ENCODE results near the gene DGKI.

Gene DGKI

DNA sequence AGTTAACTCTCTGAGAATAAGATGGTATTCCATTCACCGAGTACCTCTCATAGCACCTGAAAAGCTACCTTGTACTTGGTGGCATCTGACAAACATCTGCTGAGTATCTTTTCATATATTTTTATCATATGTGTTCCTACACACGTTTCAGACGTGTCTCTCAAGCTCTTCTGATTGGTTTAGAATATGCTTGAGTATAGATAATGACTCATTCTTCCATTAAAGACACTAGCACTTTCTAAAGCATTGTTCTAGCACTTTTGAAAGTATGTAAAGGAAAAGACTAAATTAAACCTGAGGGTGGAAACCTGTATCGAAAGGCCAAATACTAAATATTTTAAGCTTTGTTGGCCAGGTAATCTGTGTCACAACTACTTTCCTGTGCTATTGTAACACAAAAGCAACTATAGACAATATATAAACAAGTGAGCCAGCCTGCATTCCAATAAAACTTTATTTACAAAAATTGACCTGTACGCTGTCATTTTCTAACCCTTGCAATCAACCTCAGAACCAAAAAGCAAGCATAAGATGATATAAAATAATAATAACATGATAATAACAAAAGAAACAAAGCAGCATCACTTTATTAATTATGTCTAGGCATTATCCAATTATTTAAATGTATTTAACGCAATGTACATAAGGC, 95.3 kb downstream of the DGKI start:
- no peak overlapping the region for H4K91ac ChIP-seq (ENCODE audit: low read depth, low read length, poor library complexity)
- H3K9ac ChIP-seq (ENCODE audit: low read depth, low read length, poor library complexity), result no peak overlapping the region
- H3K14ac ChIP-seq (ENCODE audit: low read length), result no peak overlapping the region
- H3K79me1 ChIP-seq (ENCODE audit: low read depth, low read length), result no peaks in the 10 kb centered on the region
- no peak overlapping the region for H2AK5ac ChIP-seq (ENCODE audit: low read depth, low read length)
- no peak overlapping the region for H2BK12ac ChIP-seq (ENCODE audit: low read length)
- H3K9me3 ChIP-seq (replicated peaks in 1 of 2; ENCODE audit: control insufficient read depth in 2 of 2, insufficient read depth in 1 of 2, low read depth in 1 of 2, low read length in 2 of 2), result no peaks in the 10 kb centered on the region
- H3K36me3 ChIP-seq (replicated peaks in 1 of 2; ENCODE audit: control insufficient read depth in 2 of 2, insufficient read depth in 2 of 2, low read length in 2 of 2), result no peaks in the 10 kb centered on the region
- no peak overlapping the region for H3K4ac ChIP-seq (ENCODE audit: low read length)
- no peak overlapping the region for H3K27ac ChIP-seq (replicated peaks; ENCODE audit: low read length)
- DNase-seq (ENCODE audit: low spot score), result no peak
- H3K27me3 ChIP-seq (ENCODE audit: control insufficient read depth in 3 of 3, insufficient read depth in 3 of 3, low read depth in 1 of 3, low read length in 3 of 3), result no peaks in the 10 kb centered on the region
- no peak overlapping the region for H3K18ac ChIP-seq (ENCODE audit: low read length)
- H3K23ac ChIP-seq (ENCODE audit: low read depth, low read length, poor library complexity), result no peak overlapping the region
- H2BK15ac ChIP-seq (ENCODE audit: low read length), result no peak overlapping the region
- H2BK120ac ChIP-seq (ENCODE audit: low read depth, low read length), result no peak overlapping the region
- no peak overlapping the region for H2AFZ ChIP-seq (ENCODE audit: low read length)
- H4K8ac ChIP-seq (ENCODE audit: low read depth, low read length), result no peak overlapping the region
- no peak overlapping the region for H3K4me3 ChIP-seq (ENCODE audit: low read length in 2 of 2)
- WGBS, 2 donors (ENCODE audit: extremely low coverage in 2 of 2, insufficient read length in 2 of 2, insufficient replicate concordance in 1 of 2), result no CpG with 5 or more reads among the region's 6 CpGs
- H3K4me2 ChIP-seq (ENCODE audit: insufficient read depth, low read length, poor library complexity, severe bottlenecking), result no peak overlapping the region
- no peak overlapping the region for H2BK5ac ChIP-seq (ENCODE audit: low read length)
- peaks cover 17 to 20% of the 10 kb centered on the region in 2 donors for H3K4me1 ChIP-seq (ENCODE audit: control insufficient read depth in 2 of 2, insufficient read depth in 1 of 2, low read depth in 1 of 2, low read length in 2 of 2)

DNA sequence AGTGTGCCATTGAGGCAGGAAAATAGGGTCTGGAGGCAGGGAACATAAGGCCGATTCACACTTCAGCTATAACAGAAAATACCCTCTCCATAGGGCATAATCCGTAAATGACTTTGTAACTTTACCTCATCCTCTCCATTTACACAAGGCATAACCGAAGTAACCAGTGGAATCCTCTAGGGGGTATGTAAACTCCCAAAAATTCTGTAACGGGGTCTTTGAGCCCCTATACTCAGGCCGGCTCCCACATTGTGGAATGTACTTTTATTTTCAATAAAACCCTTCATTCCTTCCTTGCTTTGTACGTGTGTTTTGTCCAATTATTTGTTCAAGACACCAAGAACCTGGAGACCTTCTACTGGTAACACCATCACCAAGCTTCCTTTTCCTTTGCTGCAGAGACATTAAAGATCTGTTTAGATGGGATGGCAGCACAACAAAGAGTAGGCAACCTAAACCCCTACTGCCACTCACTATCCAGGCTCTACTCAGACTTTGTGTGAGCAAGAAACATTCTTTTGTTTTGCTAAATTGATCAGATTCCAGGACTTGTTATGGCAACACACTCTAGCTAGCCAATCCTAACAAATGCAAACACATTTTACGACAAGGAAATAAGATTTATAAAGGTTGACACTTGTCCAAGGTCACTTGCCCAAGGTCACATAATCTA, 99.3 kb downstream of the DGKI start:
- Histone ChIP-seq H2BK12ac (ENCODE audit: low read length) (no peak overlapping the region), H2BK120ac (ENCODE audit: low read depth, low read length) (no peak overlapping the region), H4K8ac (ENCODE audit: low read depth, low read length) (no peak overlapping the region), H4K91ac (ENCODE audit: low read depth, low read length, poor library complexity) (no peak overlapping the region), H2BK15ac (ENCODE audit: low read length) (no peak overlapping the region), H3K14ac (ENCODE audit: low read length) (no peak overlapping the region), H3K23ac (ENCODE audit: low read depth, low read length, poor library complexity) (no peak overlapping the region), H3K4ac (ENCODE audit: low read length) (no peak overlapping the region), H2AFZ (ENCODE audit: low read length) (no peak overlapping the region), H3K27ac (replicated peaks; ENCODE audit: low read length) (no peak overlapping the region), H3K36me3 (replicated peaks in 1 of 2; ENCODE audit: control insufficient read depth in 2 of 2, insufficient read depth in 2 of 2, low read length in 2 of 2) (no peaks in the 10 kb centered on the region), H3K4me3 (ENCODE audit: low read length in 2 of 2) (no peak overlapping the region), H3K4me2 (ENCODE audit: insufficient read depth, low read length, poor library complexity, severe bottlenecking) (no peak overlapping the region), H3K79me1 (ENCODE audit: low read depth, low read length) (no peaks in the 10 kb centered on the region), H3K9me3 (replicated peaks in 1 of 2; ENCODE audit: control insufficient read depth in 2 of 2, insufficient read depth in 1 of 2, low read depth in 1 of 2, low read length in 2 of 2) (peaks cover 0 to 3% of the 10 kb centered on the region in 2 donors), H3K27me3 (ENCODE audit: control insufficient read depth in 3 of 3, insufficient read depth in 3 of 3, low read depth in 1 of 3, low read length in 3 of 3) (no peaks in the 10 kb centered on the region), H2AK5ac (ENCODE audit: low read depth, low read length) (no peak overlapping the region), H3K9ac (ENCODE audit: low read depth, low read length, poor library complexity) (no peak overlapping the region), H3K18ac (ENCODE audit: low read length) (no peak overlapping the region), H3K4me1 (ENCODE audit: control insufficient read depth in 2 of 2, insufficient read depth in 1 of 2, low read depth in 1 of 2, low read length in 2 of 2) (peaks cover 0 to 2% of the 10 kb centered on the region in 2 donors), H2BK5ac (ENCODE audit: low read length) (no peak overlapping the region)
- WGBS, 2 donors (ENCODE audit: extremely low coverage in 2 of 2, insufficient read length in 2 of 2, insufficient replicate concordance in 1 of 2), result no CpG with 5 or more reads among the region's 7 CpGs
- DNase-seq (ENCODE audit: low spot score), result no peak

GRCh38 chr7:137743021-137743420, 103.8 kb downstream of the DGKI start:
- Histone ChIP-seq H2AFZ (ENCODE audit: low read length) (no peak overlapping the region), H3K4me2 (ENCODE audit: insufficient read depth, low read length, poor library complexity, severe bottlenecking) (no peak overlapping the region), H3K36me3 (replicated peaks in 1 of 2; ENCODE audit: control insufficient read depth in 2 of 2, insufficient read depth in 2 of 2, low read length in 2 of 2) (no peaks in the 10 kb centered on the region), H3K9ac (ENCODE audit: low read depth, low read length, poor library complexity) (no peak overlapping the region), H2BK120ac (ENCODE audit: low read depth, low read length) (no peak overlapping the region), H3K23ac (ENCODE audit: low read depth, low read length, poor library complexity) (no peak overlapping the region), H3K4me1 (ENCODE audit: control insufficient read depth in 2 of 2, insufficient read depth in 1 of 2, low read depth in 1 of 2, low read length in 2 of 2) (peaks cover 0 to 3% of the 10 kb centered on the region in 2 donors), H3K27ac (replicated peaks; ENCODE audit: low read length) (no peak overlapping the region), H2BK12ac (ENCODE audit: low read length) (no peak overlapping the region), H3K14ac (ENCODE audit: low read length) (no peak overlapping the region), H2BK15ac (ENCODE audit: low read length) (no peak overlapping the region), H3K4me3 (ENCODE audit: low read length in 2 of 2) (no peak overlapping the region), H2BK5ac (ENCODE audit: low read length) (no peak overlapping the region), H3K27me3 (ENCODE audit: control insufficient read depth in 3 of 3, insufficient read depth in 3 of 3, low read depth in 1 of 3, low read length in 3 of 3) (no peaks in the 10 kb centered on the region), H3K9me3 (replicated peaks in 1 of 2; ENCODE audit: control insufficient read depth in 2 of 2, insufficient read depth in 1 of 2, low read depth in 1 of 2, low read length in 2 of 2) (peaks cover 0 to 3% of the 10 kb centered on the region in 2 donors), H3K79me1 (ENCODE audit: low read depth, low read length) (no peaks in the 10 kb centered on the region), H4K8ac (ENCODE audit: low read depth, low read length) (no peak overlapping the region), H3K18ac (ENCODE audit: low read length) (no peak overlapping the region), H3K4ac (ENCODE audit: low read length) (no peak overlapping the region), H4K91ac (ENCODE audit: low read depth, low read length, poor library complexity) (no peak overlapping the region), H2AK5ac (ENCODE audit: low read depth, low read length) (no peak overlapping the region)
- no peak for DNase-seq (ENCODE audit: low spot score)
- no CpG with 5 or more reads among the region's 2 CpGs for WGBS, 2 donors (ENCODE audit: extremely low coverage in 2 of 2, insufficient read length in 2 of 2, insufficient replicate concordance in 1 of 2)

DNA sequence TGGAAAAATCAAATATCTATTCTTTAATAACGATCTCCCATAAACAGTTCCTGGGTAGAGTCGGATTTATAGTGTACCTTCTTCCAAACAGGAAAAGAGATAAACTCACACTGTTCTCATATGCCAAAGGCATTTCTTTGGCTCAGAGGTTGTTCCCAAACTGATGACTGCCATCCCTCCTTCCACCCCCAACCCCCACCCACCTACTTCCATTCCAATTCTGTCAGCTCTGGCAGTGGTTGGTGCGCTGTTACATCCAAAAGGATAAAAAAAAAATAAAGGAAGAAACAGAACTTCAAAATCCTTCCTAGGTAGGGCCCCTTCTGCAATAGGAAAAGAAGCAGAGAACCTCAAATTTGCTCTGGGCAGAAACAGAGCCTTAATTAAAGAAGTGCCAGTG, 104.7 kb downstream of the DGKI start:
- no peak overlapping the region for H2AFZ ChIP-seq (ENCODE audit: low read length)
- DNase-seq (ENCODE audit: low spot score), result no peak
- no peak overlapping the region for H3K27ac ChIP-seq (replicated peaks; ENCODE audit: low read length)
- no peak overlapping the region for H3K4me2 ChIP-seq (ENCODE audit: insufficient read depth, low read length, poor library complexity, severe bottlenecking)
- no peaks in the 10 kb centered on the region for H3K27me3 ChIP-seq (ENCODE audit: control insufficient read depth in 3 of 3, insufficient read depth in 3 of 3, low read depth in 1 of 3, low read length in 3 of 3)
- H2BK120ac ChIP-seq (ENCODE audit: low read depth, low read length), result no peak overlapping the region
- no peak overlapping the region for H3K4me3 ChIP-seq (ENCODE audit: low read length in 2 of 2)
- H2BK12ac ChIP-seq (ENCODE audit: low read length), result no peak overlapping the region
- no peak overlapping the region for H2BK15ac ChIP-seq (ENCODE audit: low read length)
- no peaks in the 10 kb centered on the region for H3K79me1 ChIP-seq (ENCODE audit: low read depth, low read length)
- H4K8ac ChIP-seq (ENCODE audit: low read depth, low read length), result no peak overlapping the region
- peaks cover 0 to 2% of the 10 kb centered on the region in 2 donors for H3K4me1 ChIP-seq (ENCODE audit: control insufficient read depth in 2 of 2, insufficient read depth in 1 of 2, low read depth in 1 of 2, low read length in 2 of 2)
- no peak overlapping the region for H3K18ac ChIP-seq (ENCODE audit: low read length)
- no peaks in the 10 kb centered on the region for H3K36me3 ChIP-seq (replicated peaks in 1 of 2; ENCODE audit: control insufficient read depth in 2 of 2, insufficient read depth in 2 of 2, low read length in 2 of 2)
- H2BK5ac ChIP-seq (ENCODE audit: low read length), result no peak overlapping the region
- H3K9me3 ChIP-seq (replicated peaks in 1 of 2; ENCODE audit: control insufficient read depth in 2 of 2, insufficient read depth in 1 of 2, low read depth in 1 of 2, low read length in 2 of 2), result peaks cover 0 to 3% of the 10 kb centered on the region in 2 donors
- H3K9ac ChIP-seq (ENCODE audit: low read depth, low read length, poor library complexity), result no peak overlapping the region
- H2AK5ac ChIP-seq (ENCODE audit: low read depth, low read length), result no peak overlapping the region
- no peak overlapping the region for H3K14ac ChIP-seq (ENCODE audit: low read length)
- no peak overlapping the region for H3K23ac ChIP-seq (ENCODE audit: low read depth, low read length, poor library complexity)
- no peak overlapping the region for H3K4ac ChIP-seq (ENCODE audit: low read length)
- no CpG with 5 or more reads among the region's 3 CpGs for WGBS, 2 donors (ENCODE audit: extremely low coverage in 2 of 2, insufficient read length in 2 of 2, insufficient replicate concordance in 1 of 2)
- H4K91ac ChIP-seq (ENCODE audit: low read depth, low read length, poor library complexity), result no peak overlapping the region

All from neuronal stem cell (in vitro differentiated cells).